HG02798 (cell line): ENCODE data around the gene ZNF275.
"Not testable (repeated sequence)": the region's sequence is repeated elsewhere in the genome, so short reads cannot be mapped to it uniquely, and the experiment has no call there.

Experiments
- ATAC-seq: cut with Tn5 transposase; IDR thresholded peaks from one replicate; pipeline ENCODE4 v1.9.1; 2021; ENCODE audit warnings: mild to moderate bottlenecking; ENCODE audit not compliant: unreplicated experiment, poor library complexity

The ZNF275 gene

DNA sequence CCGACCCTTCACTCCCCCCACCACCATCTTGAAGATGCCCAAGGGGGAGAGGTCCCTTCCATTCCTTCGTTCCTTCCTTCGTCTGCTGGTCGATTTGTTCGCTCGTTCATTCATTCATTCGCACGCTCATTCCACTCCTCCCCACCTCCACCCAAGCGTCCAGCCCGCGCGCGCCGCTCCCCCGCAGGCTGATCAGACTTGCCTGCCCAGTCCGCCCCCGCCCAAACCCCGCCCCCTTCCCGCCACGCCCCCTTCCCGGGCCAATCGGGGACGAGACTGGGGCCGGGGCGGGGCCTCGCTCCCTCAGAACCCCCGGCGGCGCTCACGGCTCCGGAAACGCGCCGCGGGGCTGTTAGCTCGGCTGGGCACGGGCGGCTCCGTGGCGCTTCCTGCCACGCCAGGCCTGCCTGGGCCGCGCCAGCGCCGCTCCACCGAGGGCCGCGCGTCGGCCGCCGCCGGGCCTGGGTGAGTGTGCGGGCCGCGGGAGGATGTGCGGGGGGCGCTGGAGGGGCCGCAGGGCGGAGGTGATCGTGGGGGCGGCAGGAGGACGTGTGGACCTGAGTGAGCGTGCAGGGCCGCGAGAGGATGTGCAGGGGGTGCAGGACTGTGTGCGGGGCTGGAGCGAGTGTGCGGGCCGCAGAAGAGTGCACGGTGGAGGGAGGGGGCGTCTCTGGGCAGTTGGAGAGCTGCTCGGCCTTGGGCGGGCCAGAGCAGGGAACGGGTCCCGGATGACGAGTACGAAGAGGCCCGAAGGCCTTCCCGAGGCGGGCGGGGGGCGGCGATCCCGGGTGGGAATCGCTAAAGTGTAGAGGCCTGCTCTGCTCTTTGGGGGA lies at the start of gene ZNF275:
Gene ZNF275, plus strand, starts transcription at position 333 of the 833 bp plus-strand sequence. CDS start 2,527 bp downstream, outside the sequence.
- ATAC-seq: peak; percentile 86

DNA sequence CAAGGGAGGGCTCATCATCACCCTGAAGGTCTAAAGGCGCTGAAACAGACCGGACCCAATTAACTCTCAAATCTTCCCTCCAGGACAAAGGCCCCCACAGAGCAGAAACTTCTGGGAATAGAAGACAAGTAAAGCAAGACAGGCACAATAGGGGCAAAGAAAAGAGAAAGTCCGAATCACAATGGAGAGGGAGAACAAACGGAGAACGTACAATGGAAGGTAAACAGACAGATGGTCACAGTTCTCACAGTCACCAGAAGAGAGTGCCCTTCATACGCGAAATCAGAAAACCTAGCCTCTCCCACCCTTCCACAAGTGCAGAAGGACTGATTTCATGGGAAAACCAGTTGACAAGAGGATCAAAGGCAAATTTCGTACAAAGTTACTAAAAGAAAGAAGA lies 48.3 kb upstream of the ZNF275 start:
- ATAC-seq: not testable (repeated sequence)

GRCh38 chrX:153288807-153289206 lies 45.1 kb upstream of the ZNF275 start:
- not testable (repeated sequence) for ATAC-seq

DNA sequence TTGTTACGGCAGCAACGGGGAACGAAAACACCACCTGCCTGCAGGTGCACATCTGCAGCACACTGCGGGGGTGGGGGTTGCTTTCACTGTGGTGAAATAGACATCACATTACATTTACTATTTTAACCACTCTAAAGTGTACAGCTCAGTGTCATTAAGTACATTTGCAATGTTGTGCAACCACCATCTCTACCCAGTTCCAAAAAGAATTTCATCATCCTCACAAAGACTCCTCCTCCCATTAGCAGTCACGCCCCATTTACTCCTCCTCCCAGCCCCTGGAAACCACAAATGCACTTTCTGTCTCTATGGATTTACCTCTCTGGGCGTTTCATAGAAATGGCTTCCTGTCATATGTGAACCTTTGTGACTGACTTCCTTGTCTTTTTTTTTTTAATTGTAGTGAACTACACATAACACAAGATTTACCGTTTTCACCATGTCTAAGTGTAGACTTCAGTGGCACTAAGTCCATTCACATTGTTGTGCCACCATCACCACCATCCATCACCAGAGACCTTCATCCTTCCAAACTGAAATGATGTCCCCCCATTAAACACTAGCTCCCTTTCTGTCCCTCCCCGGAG lies 40.4 kb upstream of the ZNF275 start:
- not testable (repeated sequence) for ATAC-seq

DNA sequence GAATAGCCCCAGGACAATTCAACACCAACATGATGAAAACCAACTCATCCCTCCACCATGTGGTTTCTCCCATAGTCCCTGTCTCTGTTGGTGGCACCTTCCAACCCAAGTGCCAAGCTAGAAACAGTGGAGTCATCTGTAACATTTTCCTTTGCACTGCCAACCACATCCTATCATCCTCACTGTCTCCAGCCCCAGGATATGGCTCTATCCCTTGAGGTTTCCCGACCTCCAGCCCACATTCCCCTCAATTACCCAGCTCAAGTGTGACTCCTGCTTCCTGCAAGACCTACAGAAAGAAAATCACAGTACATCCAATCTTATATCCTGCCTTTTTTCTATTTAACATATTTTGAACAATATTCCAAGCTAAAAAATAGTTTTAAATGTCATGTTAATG lies 36.6 kb upstream of the ZNF275 start:
- no peak for ATAC-seq

DNA sequence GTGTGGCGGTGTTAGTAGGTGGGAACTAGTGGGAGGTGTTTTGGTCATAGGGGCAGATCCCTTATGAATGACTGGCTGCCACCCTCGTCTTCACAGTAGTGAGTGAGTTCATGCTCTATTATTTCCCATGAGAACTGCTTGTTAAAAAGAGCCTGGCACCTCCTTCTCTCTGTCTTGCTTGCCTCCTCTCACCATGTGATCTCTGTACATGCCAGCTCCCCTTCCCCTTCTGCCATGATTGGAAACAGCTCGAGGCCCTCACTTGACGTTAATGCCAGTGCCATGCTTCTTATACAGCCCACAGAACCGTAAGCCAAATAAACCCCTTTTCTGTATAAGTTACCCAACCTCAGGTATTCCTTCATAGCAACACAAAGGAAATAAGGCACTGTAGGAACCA lies 34.1 kb upstream of the ZNF275 start:
- no peak for ATAC-seq

GRCh38 chrX:153301746-153302145 lies 32.2 kb upstream of the ZNF275 start:
- ATAC-seq: no peak

GRCh38 chrX:153302796-153303195 lies 31.2 kb upstream of the ZNF275 start:
- ATAC-seq: no peak

DNA sequence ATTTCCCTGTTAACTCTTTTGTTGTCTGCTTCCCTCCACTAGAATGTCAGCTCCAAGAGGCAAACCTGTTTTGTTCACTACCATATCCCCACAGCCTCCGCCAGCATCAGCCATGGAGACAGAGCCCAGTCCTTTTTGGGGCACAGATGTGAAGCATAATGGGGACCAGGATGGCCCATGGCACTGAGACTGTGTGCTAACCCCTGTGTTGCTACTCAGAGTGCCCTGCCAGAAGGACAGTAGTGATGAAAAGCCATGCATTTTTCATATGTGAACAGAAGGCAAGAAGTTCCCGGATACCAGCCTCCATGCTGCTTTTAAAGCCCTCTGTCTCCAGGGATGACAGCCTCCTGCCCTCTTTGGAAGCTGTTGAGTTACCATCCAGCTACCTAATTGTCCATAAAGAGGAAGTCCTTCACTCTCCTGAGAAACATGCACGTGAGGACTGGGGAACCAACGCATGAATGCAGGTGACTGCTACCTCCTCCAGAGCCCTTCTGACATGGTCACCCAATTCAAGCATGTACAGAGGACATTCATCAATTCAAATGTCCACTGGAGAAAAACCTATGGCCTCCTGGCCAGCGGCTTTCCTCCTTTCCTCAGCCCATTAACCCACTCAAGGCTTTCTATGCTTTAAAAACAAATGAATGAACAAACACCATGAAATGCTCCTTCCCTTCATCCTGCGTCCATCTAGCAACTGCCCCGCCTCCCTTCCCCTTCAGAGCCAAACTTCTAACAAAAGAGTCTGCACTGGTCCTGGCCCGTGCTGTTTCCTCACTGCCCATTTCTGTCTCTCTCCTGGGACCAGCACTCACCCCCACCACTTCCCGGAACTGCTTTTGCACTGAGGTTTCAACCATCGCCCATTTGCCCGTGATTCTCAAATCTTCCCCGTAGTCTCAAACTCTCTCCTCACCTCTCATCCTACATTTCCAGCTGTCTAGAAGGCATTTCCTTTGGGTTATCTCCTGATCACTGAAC lies 30.4 kb upstream of the ZNF275 start:
- ATAC-seq: no peak

DNA sequence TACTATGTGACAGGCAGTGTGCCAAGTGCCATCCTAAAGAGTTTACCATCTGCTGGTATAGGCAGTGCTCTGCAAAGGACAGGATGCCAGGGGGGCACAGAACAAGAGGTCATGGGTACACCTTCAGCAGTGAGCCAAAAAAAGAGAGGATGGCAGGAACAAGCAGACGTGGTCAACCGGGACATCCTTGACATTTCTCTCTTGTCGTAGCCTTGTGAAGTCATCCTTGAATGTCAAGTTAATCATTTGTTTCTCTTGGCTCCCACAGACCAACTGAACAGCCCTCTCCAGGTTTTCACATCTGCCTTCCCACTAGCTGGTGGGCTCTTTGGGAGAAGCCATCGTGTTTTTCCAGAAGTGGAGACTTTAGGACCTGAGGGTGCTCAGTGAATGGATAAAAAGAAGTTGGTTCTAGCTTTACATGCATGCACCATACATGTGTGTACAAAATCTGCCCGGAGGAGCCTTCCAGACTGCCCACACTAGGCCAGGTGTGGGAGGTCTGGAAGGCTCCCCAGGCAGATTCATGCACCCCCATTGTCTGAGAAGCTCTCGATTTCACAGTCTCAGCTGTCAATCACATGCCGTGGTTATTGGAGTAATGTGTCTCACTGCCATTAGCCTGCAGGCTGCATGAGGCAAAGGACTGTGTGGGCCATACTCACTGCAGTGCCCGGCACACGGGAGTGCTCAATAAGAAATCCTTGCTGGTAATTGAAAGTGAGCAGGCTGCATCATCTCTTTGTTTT lies 28.8 kb upstream of the ZNF275 start:
- no peak for ATAC-seq

GRCh38 chrX:153305972-153306371 lies 28.0 kb upstream of the ZNF275 start:
- ATAC-seq: no peak

DNA sequence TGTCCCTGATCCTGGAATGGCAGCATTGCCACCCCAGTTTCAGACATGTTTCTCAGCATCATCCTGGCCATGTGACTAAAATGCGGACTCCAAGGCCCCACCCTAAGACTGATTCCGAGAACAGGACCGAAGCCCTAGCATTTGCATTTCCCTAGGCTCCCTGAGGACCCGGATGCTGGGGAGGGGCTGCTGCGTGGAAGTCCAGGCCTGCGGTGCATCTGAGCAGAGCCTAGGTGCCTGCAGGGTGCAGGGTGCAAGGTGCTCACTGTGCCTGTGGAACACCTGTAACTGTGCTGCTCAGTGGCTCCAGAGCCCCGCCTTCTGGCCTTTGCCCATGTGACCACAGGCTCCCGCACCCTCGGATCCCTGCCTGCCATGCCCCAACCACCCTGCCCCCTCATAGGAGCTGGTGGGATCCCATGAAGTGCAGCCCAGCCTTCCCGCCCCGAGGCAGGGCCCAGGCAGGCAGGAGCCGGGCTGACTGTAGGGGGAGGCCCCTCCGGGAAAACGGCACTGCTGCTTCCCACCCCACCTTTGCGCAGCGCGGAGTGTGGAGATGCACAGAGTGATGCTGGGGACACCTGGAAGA lies 27.3 kb upstream of the ZNF275 start:
- no peak for ATAC-seq

DNA sequence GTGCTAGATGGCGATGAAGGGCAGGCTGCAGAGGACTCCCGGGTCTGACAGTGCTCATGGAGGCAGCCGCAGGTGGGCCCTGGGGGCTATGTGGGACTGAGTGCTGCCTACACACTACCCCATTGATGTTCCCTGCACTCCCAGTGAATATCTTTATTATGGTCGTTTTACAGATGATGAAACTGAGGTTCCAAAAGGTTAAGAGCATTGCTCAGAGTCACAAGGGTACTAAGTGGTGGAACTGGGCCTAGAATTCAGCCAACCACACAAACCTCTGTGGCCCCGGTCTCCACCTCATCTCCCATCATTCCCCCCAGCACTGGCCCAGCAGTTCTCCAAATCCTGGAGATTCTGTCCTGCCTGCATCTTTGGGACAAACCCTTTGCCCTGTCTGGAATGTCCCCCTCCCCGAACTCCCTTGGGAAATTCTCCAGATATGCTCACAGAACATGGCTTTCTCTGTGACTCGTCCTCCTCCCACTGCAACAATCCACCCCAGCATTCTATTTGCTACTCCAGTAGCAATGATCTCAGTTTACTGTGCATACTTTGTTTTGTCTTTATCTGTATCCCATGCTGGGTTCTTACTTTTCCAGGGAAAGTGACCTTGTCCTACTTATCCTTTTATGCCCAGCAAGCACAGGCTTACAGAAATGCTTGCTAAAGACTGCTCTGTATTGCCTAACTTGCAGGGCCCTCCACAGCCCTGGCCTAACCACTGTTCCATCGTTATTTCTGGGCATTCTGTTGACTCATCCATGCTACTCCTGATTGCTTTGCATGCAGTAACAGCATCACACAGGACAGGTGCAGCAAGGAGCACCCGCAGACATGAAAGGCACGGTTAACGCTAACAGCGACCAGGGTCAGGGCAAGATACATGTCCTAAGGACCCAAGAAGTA lies 26.4 kb upstream of the ZNF275 start:
- no peak for ATAC-seq

GRCh38 chrX:153310901-153311300 lies 23.1 kb upstream of the ZNF275 start:
- no peak for ATAC-seq

- no peak for ATAC-seq
Measured at GRCh38 chrX:153312041-153312440, 21.9 kb upstream of the ZNF275 start.

DNA sequence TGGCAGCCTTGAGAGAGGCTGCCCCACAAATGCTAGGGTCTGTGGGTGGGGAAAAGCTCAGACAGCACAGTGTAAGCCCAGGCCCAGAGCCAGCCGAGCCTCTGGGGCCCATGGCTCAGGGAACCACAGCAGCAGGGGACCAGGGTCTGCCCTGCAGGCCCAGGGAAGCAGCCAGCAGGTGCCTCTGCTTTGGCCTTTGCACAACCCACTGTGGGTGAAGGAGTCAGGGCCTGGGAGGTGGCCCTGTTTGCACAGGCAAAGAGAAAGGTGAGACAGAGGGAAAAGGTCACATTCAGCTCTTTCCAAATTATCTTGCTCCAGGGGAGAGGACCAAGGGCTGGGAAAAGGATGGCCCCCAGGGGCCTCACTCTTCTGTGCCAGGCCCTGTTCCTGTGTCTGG lies 21.1 kb upstream of the ZNF275 start:
- no peak for ATAC-seq

- ATAC-seq: no peak
Measured at GRCh38 chrX:153317306-153317705, 16.6 kb upstream of the ZNF275 start.

DNA sequence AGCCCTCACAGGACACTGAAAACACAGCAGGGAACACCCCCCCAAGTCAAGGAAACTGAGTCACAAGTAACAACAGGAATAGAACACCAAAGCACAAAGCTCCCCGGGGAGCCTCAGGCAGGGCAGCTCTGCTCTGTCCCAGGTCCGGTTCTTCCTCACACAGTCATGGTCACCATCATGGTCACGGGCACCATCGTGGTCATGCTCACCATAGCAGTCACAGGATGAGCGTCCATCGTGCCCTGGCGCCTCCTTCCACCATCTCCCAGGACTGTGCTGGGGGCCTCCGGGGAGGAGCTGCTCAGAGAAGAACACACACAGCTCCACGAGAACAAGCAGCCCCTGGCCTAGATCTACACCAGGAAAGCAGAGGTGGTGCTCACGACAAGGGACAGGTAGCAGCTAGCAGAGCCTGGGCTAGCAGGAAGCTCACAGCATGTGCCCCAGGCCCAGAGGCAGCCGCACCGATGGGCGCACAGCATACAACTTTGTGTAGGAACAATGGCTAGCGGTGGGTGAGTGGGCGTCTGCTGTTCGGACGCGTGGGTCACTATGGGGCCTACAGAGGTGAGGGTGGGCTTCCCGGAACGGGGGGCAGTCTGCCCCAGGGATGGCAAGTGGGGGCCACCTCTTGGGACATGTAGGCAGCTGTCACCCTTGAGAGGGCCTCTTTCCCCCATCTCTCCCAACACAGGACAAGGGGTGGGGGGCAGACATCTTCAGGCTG lies 15.8 kb upstream of the ZNF275 start:
- no peak for ATAC-seq
